A673 (cell line): ENCODE measurements around the gene PICALM. TPM values are rescaled to one million over a fixed set of nuclear protein-coding genes. Genes with fewer than 3 reads are reported as not detected.

Experiments used
- BruUV-seq: library from RNA; stranded (reverse); fragments of 400-500 nt; replicated peaks from 2 replicates; lab custom pipeline; 2021; lab: Mats Ljungman, UMichigan
- CTCF ChIA-PET: fragments of 300-600 bp; sonication (Branson Sonifier 250); formaldehyde crosslinking; loops from one replicate; lab custom pipeline; 2022; ENCODE audit warnings: antibody characterized with exemption; lab: Charles Lee
- POLR2A ChIA-PET: fragments of 300-600 bp; sonication (Branson Sonifier 250); formaldehyde crosslinking; loops from one replicate; lab custom pipeline; 2022; ENCODE audit warnings: antibody characterized with exemption; ENCODE audit not compliant: low non-redundant PET; lab: Charles Lee
- DNase-seq: peaks from one replicate; pipeline ENCODE4 v3.0.0-alpha.2; 2015; ENCODE audit warnings: low spot score
- H3K27ac ChIP-seq: fragments of 200-600 bp; sonication (generic); 2 replicates; pipeline ENCODE4 v1.5.1; 2016; ENCODE audit warnings: mixed run types, low read depth, mild to moderate bottlenecking, mixed read lengths, antibody characterized with exemption, low read length; ENCODE audit not compliant: poor library complexity, severe bottlenecking
- H3K27me3 ChIP-seq: fragments of 200-600 bp; sonication (generic); replicated peaks from 2 replicates; pipeline ENCODE4 v1.6.1; 2017; ENCODE audit warnings: mixed run types, low read depth, mild to moderate bottlenecking, mixed read lengths, antibody characterized with exemption, low read length; ENCODE audit not compliant: insufficient read depth, poor library complexity
- H3K36me3 ChIP-seq: fragments of 200-600 bp; sonication (generic); 2 replicates; pipeline ENCODE4 v1.6.1; 2016; ENCODE audit warnings: mixed run types, mild to moderate bottlenecking, mixed read lengths, antibody characterized with exemption, low read length; ENCODE audit not compliant: insufficient read depth, poor library complexity, severe bottlenecking
- H3K4me1 ChIP-seq: fragments of 200-600 bp; sonication (generic); 2 replicates; pipeline ENCODE4 v1.6.1; 2017; ENCODE audit warnings: mixed run types, mild to moderate bottlenecking, mixed read lengths, antibody characterized with exemption, low read length; ENCODE audit not compliant: insufficient read depth, poor library complexity, severe bottlenecking
- H3K4me3 ChIP-seq: fragments of 200-600 bp; sonication (generic); 2 replicates; pipeline ENCODE4 v1.5.1; 2016; ENCODE audit warnings: low read depth, mixed run types, mild to moderate bottlenecking, mixed read lengths, low read length; ENCODE audit not compliant: poor library complexity, severe bottlenecking
- H3K9me3 ChIP-seq: fragments of 200-600 bp; sonication (generic); 2 replicates; pipeline ENCODE4 v1.6.1; 2016; ENCODE audit warnings: mixed run types, low read depth, mild to moderate bottlenecking, mixed read lengths, antibody characterized with exemption, low read length; ENCODE audit not compliant: poor library complexity, severe bottlenecking
- EZH2 ChIP-seq: fragments of 200-600 bp; sonication (generic); IDR thresholded peaks from 2 replicates; pipeline ENCODE4 v1.6.1; 2017; ENCODE audit warnings: borderline replicate concordance, low read depth, mild to moderate bottlenecking, mixed read lengths, antibody characterized with exemption, low read length; ENCODE audit not compliant: poor library complexity, severe bottlenecking
- intact Hi-C: fragments of 100-400 bp; cut with micrococcal nuclease; formaldehyde crosslinking; loops from one replicate; pipeline ENCODE4 v1.10.0; 2022; ENCODE audit not compliant: unreplicated experiment
- total RNA-seq: library from RNA; stranded (reverse); gene quantifications from 2 replicates; pipeline ENCODE4 v1.2.3, GENCODE V29; 2021
- TF ChIP-seq, protein P1 (sequence below): fragments of 300-800, 200-600 bp; sonication (generic); conservative IDR thresholded peaks from 2 replicates; pipeline ENCODE4 v1.5.1; 2017; ENCODE audit warnings: low read depth, mild to moderate bottlenecking, antibody characterized with exemption, low read length, moderate library complexity, mixed read lengths

The PICALM gene
- total RNA-seq, 1 experiment from 2014 or later = 174 TPM

DNA sequence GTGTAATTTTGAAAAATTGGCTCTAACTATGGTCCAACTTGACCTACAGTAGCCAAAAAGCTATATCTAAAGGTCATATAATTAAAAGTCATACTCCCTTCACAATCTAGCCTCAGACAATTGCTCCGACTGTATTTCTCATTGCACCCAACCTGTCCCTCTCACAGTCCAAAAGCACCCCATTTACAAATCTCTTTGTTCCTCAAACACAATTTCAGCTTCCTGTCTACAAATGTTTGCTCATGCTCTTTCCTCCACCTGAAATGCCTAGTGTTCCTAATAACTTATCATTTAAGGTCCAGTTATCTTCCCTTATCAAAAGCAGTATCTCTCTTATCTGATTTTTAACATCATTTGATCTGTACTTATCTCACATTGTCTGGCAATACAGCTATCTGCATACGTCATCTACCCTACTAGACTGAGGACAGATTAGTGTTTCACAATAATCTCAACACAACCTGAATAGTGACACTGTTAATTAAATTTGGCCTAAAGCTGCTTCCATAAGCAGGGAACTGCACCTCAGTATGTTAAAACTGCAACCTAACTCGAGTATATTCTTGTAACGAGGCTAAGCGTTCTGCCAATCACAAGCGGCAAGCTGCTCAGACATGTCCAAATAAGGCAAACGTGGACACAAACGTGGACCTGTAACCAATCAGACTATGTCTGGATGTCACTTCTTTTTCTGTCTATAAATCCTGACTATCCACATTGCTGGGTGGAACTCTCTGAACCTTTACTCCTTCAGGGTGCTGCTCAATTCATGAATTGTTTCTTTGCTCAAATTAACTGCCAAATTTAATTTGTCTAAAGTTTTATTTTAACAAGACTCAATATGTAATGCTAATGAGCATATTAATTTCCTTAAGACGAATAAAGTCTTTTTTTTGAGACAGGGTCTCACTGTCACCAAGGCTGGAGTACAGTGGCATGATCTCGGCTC, 15.9 kb downstream of the PICALM start:
- Histone ChIP-seq H3K27me3 (no peaks in the 10 kb centered on the region), H3K27ac (no peak overlapping the region), H3K36me3 (no peaks in the 10 kb centered on the region), H3K9me3 (no peaks in the 10 kb centered on the region), H3K4me3 (no peak overlapping the region), H3K4me1 (peaks cover 4% of the 10 kb centered on the region)
- BruUV-seq = no TSS peak
- intact Hi-C loops = no loop called here
- TF ChIP-seq, protein P1, sequence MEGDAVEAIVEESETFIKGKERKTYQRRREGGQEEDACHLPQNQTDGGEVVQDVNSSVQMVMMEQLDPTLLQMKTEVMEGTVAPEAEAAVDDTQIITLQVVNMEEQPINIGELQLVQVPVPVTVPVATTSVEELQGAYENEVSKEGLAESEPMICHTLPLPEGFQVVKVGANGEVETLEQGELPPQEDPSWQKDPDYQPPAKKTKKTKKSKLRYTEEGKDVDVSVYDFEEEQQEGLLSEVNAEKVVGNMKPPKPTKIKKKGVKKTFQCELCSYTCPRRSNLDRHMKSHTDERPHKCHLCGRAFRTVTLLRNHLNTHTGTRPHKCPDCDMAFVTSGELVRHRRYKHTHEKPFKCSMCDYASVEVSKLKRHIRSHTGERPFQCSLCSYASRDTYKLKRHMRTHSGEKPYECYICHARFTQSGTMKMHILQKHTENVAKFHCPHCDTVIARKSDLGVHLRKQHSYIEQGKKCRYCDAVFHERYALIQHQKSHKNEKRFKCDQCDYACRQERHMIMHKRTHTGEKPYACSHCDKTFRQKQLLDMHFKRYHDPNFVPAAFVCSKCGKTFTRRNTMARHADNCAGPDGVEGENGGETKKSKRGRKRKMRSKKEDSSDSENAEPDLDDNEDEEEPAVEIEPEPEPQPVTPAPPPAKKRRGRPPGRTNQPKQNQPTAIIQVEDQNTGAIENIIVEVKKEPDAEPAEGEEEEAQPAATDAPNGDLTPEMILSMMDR = no peak
- no peak for TF ChIP-seq EZH2
- no peak for DNase-seq
- ChIA-PET POLR2A (no interaction called here), CTCF (interaction anchor here (1.1 kb wide), 1 partner anchor 11 kb away, joined by 3 read pairs; no protein-coding TSS in a partner anchor)

DNA sequence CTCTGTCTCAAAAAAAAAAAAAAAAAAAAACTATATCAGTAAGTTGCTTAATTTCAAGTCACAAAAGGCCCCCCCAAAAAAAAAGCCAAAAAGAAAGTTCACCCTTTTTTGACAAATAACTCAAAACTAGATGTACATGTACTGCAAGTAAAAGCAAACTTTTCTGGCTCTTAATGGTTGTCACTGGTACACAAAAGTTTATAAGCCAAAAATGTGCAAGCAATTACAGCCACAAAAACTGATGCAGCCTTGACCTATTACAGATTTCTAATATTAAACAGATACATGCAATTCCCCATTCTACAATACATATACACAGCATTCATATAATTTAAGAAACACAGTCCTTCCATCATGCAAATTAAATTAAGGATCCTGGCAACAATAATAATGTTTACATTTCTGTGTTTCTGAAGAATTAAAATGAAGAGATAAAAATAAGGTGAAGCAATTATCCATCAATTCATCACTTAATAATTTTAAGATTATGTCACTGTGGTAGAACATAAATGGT, 18.6 kb downstream of the PICALM start:
- no peaks in the 10 kb centered on the region for H3K9me3 ChIP-seq
- CTCF ChIA-PET = no interaction called here
- no TSS peak for BruUV-seq
- H3K27ac ChIP-seq = no peak overlapping the region
- peaks cover 24% of the 10 kb centered on the region for H3K4me1 ChIP-seq
- no peaks in the 10 kb centered on the region for H3K27me3 ChIP-seq
- POLR2A ChIA-PET = no interaction called here
- no peak for DNase-seq
- H3K4me3 ChIP-seq = no peak overlapping the region
- TF ChIP-seq, protein P1 = no peak
- TF ChIP-seq EZH2 = no peak
- intact Hi-C loops = no loop called here
- no peaks in the 10 kb centered on the region for H3K36me3 ChIP-seq

DNA sequence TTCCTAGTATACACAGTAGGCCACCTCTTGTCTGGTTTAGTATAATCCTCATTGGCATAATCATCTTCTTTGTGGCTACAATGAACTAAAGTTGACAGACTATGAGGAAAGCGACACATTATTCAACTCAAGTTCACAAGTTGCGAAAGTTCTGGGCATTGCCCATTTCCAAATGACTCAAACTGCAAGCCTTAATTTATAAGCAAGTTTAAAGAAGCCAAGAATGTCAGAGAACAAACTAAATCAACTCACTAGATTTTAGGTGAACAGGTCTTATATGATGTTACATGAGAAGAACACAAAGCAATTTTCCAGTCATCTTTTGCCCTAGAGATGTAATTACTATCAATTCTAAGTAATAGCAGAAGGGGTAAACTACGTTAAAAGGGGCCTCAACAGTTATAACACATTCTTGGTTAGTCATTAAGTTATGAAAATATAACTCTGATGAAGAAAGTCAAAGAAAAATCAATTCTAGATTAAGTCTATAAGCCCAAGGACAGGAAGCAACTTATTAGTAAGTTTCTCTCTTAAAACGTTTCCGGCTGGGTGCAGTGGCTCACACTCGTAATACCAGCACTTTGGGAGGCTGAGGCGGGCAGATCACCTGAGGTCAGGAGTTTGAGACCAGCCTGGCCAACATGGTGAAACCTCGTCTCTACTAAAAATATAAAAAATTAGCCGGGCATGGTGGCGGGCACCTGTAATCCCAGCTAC, 21.5 kb downstream of the PICALM start:
- no peak for TF ChIP-seq EZH2
- TF ChIP-seq, protein P1 = no peak
- BruUV-seq = no TSS peak
- Histone ChIP-seq H3K27ac (peak overlapping the region; percentile 1), H3K27me3 (no peaks in the 10 kb centered on the region), H3K4me1 (peaks cover 40% of the 10 kb centered on the region), H3K4me3 (no peak overlapping the region), H3K9me3 (no peaks in the 10 kb centered on the region), H3K36me3 (no peaks in the 10 kb centered on the region)
- intact Hi-C loops = no loop called here
- DNase-seq = peak; percentile 74
- ChIA-PET CTCF (no interaction called here), POLR2A (no interaction called here)
